Natural killer cell treated with Interleukin-12 subunit alpha and Interleukin-12 subunit beta and Interleukin-15 and Interleukin-18, amount 100 ng/mL, for 72 hours (primary cell): ENCODE measurements around the gene SCN10A. TPM values are rescaled to one million over a fixed set of nuclear protein-coding genes. Genes with fewer than 3 reads are reported as not detected.
A peak's percentile ranks its signal among the peaks of the same experiment; 100 is the strongest.

ENCODE experiments used
- ATAC-seq, 2 donors: fragments of 150-1000 bp; cut with Tn5 transposase in 1 of 2; sonication (Bioruptor Pico), chemical (Tn5 transposase) in 1 of 2; 2 replicates each; pipeline ENCODE4 v1.10.0; 2021
- DNase-seq: peaks from one replicate; pipeline ENCODE4 v3.0.0; 2022; ENCODE audit warnings: low spot score
- H3K27ac Mint-ChIP-seq, 2 donors: 1 replicate in 1 of 2; 2 replicates in 1 of 2; pipeline ENCODE4 v1.8.0; 2022; ENCODE audit warnings: mixed read lengths in 2 of 2, mild to moderate bottlenecking in 1 of 2, moderate library complexity in 1 of 2
- H3K27me3 Mint-ChIP-seq, 2 donors: 1 replicate in 1 of 2; 2 replicates in 1 of 2; pipeline ENCODE4 v1.8.0; 2022; ENCODE audit warnings: mixed read lengths in 2 of 2
- H3K36me3 Mint-ChIP-seq: one replicate; pipeline ENCODE4 v1.8.0; 2022; ENCODE audit warnings: mixed read lengths
- H3K4me1 Mint-ChIP-seq, 2 donors: 1 replicate in 1 of 2; 2 replicates in 1 of 2; pipeline ENCODE4 v1.8.0; 2022; ENCODE audit warnings: low read depth in 2 of 2, mixed read lengths in 2 of 2, mild to moderate bottlenecking in 1 of 2
- H3K4me3 Mint-ChIP-seq: one replicate; pipeline ENCODE4 v1.8.0; 2022; ENCODE audit warnings: mixed read lengths
- H3K9me3 Mint-ChIP-seq: 2 replicates; pipeline ENCODE4 v1.8.0; 2022; ENCODE audit warnings: mixed read lengths
- total RNA-seq, 2 donors: library from RNA; stranded (reverse); gene quantifications; one replicate each; pipeline ENCODE4 v1.2.3, GENCODE V29; 2022

The SCN10A gene
- total RNA-seq, 2 donors from 2014 or later: not detected

- Mint-ChIP-seq H3K36me3 (no peaks in the 10 kb centered on the region), H3K27ac (no peak overlapping the region), H3K9me3 (no peaks in the 10 kb centered on the region), H3K4me3 (no peak overlapping the region), H3K4me1 (no peaks in the 10 kb centered on the region), H3K27me3 (peaks cover 14 to 23% of the 10 kb centered on the region in 2 donors)
- ATAC-seq (no peak), DNase-seq (no peak)
Measured at GRCh38 chr3:38690185-38690584, 125.8 kb downstream of the SCN10A start.

- DNase-seq (no peak), ATAC-seq (no peak)
- Mint-ChIP-seq H3K27ac (no peak overlapping the region), H3K4me1 (no peaks in the 10 kb centered on the region), H3K4me3 (no peak overlapping the region), H3K36me3 (no peaks in the 10 kb centered on the region), H3K9me3 (no peaks in the 10 kb centered on the region), H3K27me3 (peaks cover 11 to 23% of the 10 kb centered on the region in 2 donors)
Measured at GRCh38 chr3:38689774-38690173, 126.2 kb downstream of the SCN10A start.

GRCh38 chr3:38689346-38689745 lies 126.7 kb downstream of the SCN10A start:
- no peak for DNase-seq

GRCh38 chr3:38687321-38687720 lies 128.7 kb downstream of the SCN10A start:
- DNase-seq: no peak
- Mint-ChIP-seq H3K9me3 (no peaks in the 10 kb centered on the region), H3K4me1 (no peaks in the 10 kb centered on the region), H3K27me3 (peaks cover 13 to 36% of the 10 kb centered on the region in 2 donors), H3K27ac (no peak overlapping the region), H3K36me3 (no peaks in the 10 kb centered on the region), H3K4me3 (no peak overlapping the region)
- ATAC-seq: no peak

More at GRCh38 chr3:38689346-38689745, 126.7 kb downstream of the SCN10A start:
- Mint-ChIP-seq H3K4me1 (no peaks in the 10 kb centered on the region), H3K27me3 (peaks cover 12 to 26% of the 10 kb centered on the region in 2 donors), H3K27ac (no peak overlapping the region), H3K4me3 (no peak overlapping the region), H3K36me3 (no peaks in the 10 kb centered on the region), H3K9me3 (no peaks in the 10 kb centered on the region)
- no peak for ATAC-seq

GRCh38 chr3:38684546-38684945 lies 131.5 kb downstream of the SCN10A start:
- no peak overlapping the region for H3K4me3 Mint-ChIP-seq
- H3K27me3 Mint-ChIP-seq: peaks cover 20 to 51% of the 10 kb centered on the region in 2 donors
- ATAC-seq: no peak
- no peak overlapping the region for H3K27ac Mint-ChIP-seq
- H3K9me3 Mint-ChIP-seq: no peaks in the 10 kb centered on the region
- no peak for DNase-seq
- H3K4me1 Mint-ChIP-seq: no peaks in the 10 kb centered on the region
- no peaks in the 10 kb centered on the region for H3K36me3 Mint-ChIP-seq

GRCh38 chr3:38669668-38670067 lies 146.3 kb downstream of the SCN10A start:
- Mint-ChIP-seq H3K27ac (no peak overlapping the region), H3K4me3 (no peak overlapping the region), H3K4me1 (no peaks in the 10 kb centered on the region), H3K9me3 (no peaks in the 10 kb centered on the region), H3K36me3 (no peaks in the 10 kb centered on the region), H3K27me3 (peaks cover 21 to 40% of the 10 kb centered on the region in 2 donors)
- DNase-seq (no peak), ATAC-seq (no peak)

- peaks cover 28 to 34% of the 10 kb centered on the region in 2 donors for H3K27me3 Mint-ChIP-seq
- no peak for DNase-seq
- ATAC-seq: no peak
- no peaks in the 10 kb centered on the region for H3K4me1 Mint-ChIP-seq
- H3K4me3 Mint-ChIP-seq: no peak overlapping the region
- H3K36me3 Mint-ChIP-seq: peaks cover 9% of the 10 kb centered on the region
- H3K27ac Mint-ChIP-seq: no peak overlapping the region
- no peaks in the 10 kb centered on the region for H3K9me3 Mint-ChIP-seq
Measured at GRCh38 chr3:38662544-38662943, 153.5 kb downstream of the SCN10A start.

GRCh38 chr3:38658841-38659240 lies 157.2 kb downstream of the SCN10A start:
- Mint-ChIP-seq H3K36me3 (peaks cover 9% of the 10 kb centered on the region), H3K4me3 (no peak overlapping the region), H3K9me3 (no peaks in the 10 kb centered on the region), H3K27ac (no peak overlapping the region), H3K27me3 (peaks cover 28 to 32% of the 10 kb centered on the region in 2 donors), H3K4me1 (peaks cover 0 to 2% of the 10 kb centered on the region in 2 donors)
- DNase-seq (no peak), ATAC-seq (peak in 1 of 2 donors; percentile 48)

- no peak for ATAC-seq
- Mint-ChIP-seq H3K36me3 (no peaks in the 10 kb centered on the region), H3K4me1 (peaks cover 0 to 2% of the 10 kb centered on the region in 2 donors), H3K4me3 (no peak overlapping the region), H3K27me3 (peaks cover 28 to 32% of the 10 kb centered on the region in 2 donors), H3K27ac (no peak overlapping the region), H3K9me3 (no peaks in the 10 kb centered on the region)
- no peak for DNase-seq
Measured at GRCh38 chr3:38657369-38657768, 158.6 kb downstream of the SCN10A start.

GRCh38 chr3:38655708-38656300 lies 160.2 kb downstream of the SCN10A start:
- no peaks in the 10 kb centered on the region for H3K36me3 Mint-ChIP-seq
- H3K9me3 Mint-ChIP-seq: no peaks in the 10 kb centered on the region
- peaks cover 28 to 36% of the 10 kb centered on the region in 2 donors for H3K27me3 Mint-ChIP-seq
- no peak overlapping the region for H3K27ac Mint-ChIP-seq
- no peak for DNase-seq
- no peak overlapping the region for H3K4me3 Mint-ChIP-seq
- ATAC-seq: no peak
- peaks cover 0 to 2% of the 10 kb centered on the region in 2 donors for H3K4me1 Mint-ChIP-seq

GRCh38 chr3:38653685-38654537 lies 162.1 kb downstream of the SCN10A start:
- Mint-ChIP-seq H3K9me3 (no peaks in the 10 kb centered on the region), H3K4me1 (peaks cover 0 to 2% of the 10 kb centered on the region in 2 donors), H3K27ac (no peak overlapping the region), H3K36me3 (no peaks in the 10 kb centered on the region), H3K27me3 (peaks cover 28 to 36% of the 10 kb centered on the region in 2 donors), H3K4me3 (no peak overlapping the region)
- ATAC-seq: no peak
- no peak for DNase-seq

GRCh38 chr3:38652934-38653333 lies 163.1 kb downstream of the SCN10A start:
- peaks cover 0 to 5% of the 10 kb centered on the region in 2 donors for H3K4me1 Mint-ChIP-seq
- peaks cover 31 to 35% of the 10 kb centered on the region in 2 donors for H3K27me3 Mint-ChIP-seq
- no peak for ATAC-seq

GRCh38 chr3:38651153-38651789 lies 164.7 kb downstream of the SCN10A start:
- Mint-ChIP-seq H3K9me3 (no peaks in the 10 kb centered on the region), H3K27ac (no peak overlapping the region), H3K4me1 (peaks cover 0 to 5% of the 10 kb centered on the region in 2 donors), H3K4me3 (no peak overlapping the region), H3K36me3 (no peaks in the 10 kb centered on the region), H3K27me3 (peaks cover 20 to 25% of the 10 kb centered on the region in 2 donors)
- DNase-seq (peak; percentile 69), ATAC-seq (peak; percentile 52 to 71)

More at GRCh38 chr3:38652934-38653333, 163.1 kb downstream of the SCN10A start:
- Mint-ChIP-seq H3K27ac (no peak overlapping the region), H3K36me3 (no peaks in the 10 kb centered on the region), H3K9me3 (no peaks in the 10 kb centered on the region), H3K4me3 (no peak overlapping the region)
- DNase-seq: no peak
